Stimulated activated CD4-positive, alpha-beta T cell treated with anti-CD3 and anti-CD28 coated beads, Interleukin-1b, Interleukin-23, amount 100 ng/mL, for 1 hour (primary cell): Measurements from ENCODE around the gene PIP5K1B.

Experiments used
- DNase-seq, 2 donors: peaks; one replicate each; pipeline ENCODE4 v3.0.0-alpha.2; 2020; ENCODE audit warnings: low read depth in 2 of 2

The PIP5K1B gene

GRCh38 chr9:68953771-68954170 lies 248.7 kb downstream of the PIP5K1B start:
- no peak for DNase-seq

- DNase-seq: no peak
Observed at GRCh38 chr9:68955330-68955729, 250.3 kb downstream of the PIP5K1B start.

GRCh38 chr9:68957479-68957878 lies 252.4 kb downstream of the PIP5K1B start:
- DNase-seq: no peak

GRCh38 chr9:68961587-68961986 lies 256.5 kb downstream of the PIP5K1B start:
- no peak for DNase-seq

- DNase-seq: no peak
Observed at GRCh38 chr9:68963416-68963815, 258.4 kb downstream of the PIP5K1B start.

- no peak for DNase-seq
Observed at GRCh38 chr9:68964102-68964541, 259.1 kb downstream of the PIP5K1B start.

- DNase-seq: no peak
Observed at GRCh38 chr9:68964765-68965164, 259.7 kb downstream of the PIP5K1B start.

GRCh38 chr9:68966496-68966944 lies 261.5 kb downstream of the PIP5K1B start:
- no peak for DNase-seq

- no peak for DNase-seq
Observed at GRCh38 chr9:68967800-68968199, 262.8 kb downstream of the PIP5K1B start.

- no peak for DNase-seq
Observed at GRCh38 chr9:68969538-68969937, 264.5 kb downstream of the PIP5K1B start.

GRCh38 chr9:68970151-68970550 lies 265.1 kb downstream of the PIP5K1B start:
- DNase-seq: no peak

- no peak for DNase-seq
Observed at GRCh38 chr9:68973619-68974018, 268.6 kb downstream of the PIP5K1B start.

GRCh38 chr9:68974431-68974830 lies 269.4 kb downstream of the PIP5K1B start:
- no peak for DNase-seq

- DNase-seq: no peak
Observed at GRCh38 chr9:68974901-68975300, 269.9 kb downstream of the PIP5K1B start.

GRCh38 chr9:68975365-68976043 lies 270.5 kb downstream of the PIP5K1B start:
- DNase-seq: no peak

GRCh38 chr9:68978066-68978465 lies 273.0 kb downstream of the PIP5K1B start:
- no peak for DNase-seq

- no peak for DNase-seq
Observed at GRCh38 chr9:68978501-68978900, 273.5 kb downstream of the PIP5K1B start.

GRCh38 chr9:68979538-68980314 lies 274.7 kb downstream of the PIP5K1B start:
- DNase-seq: no peak

- DNase-seq: no peak
Observed at GRCh38 chr9:68980341-68980914, 275.4 kb downstream of the PIP5K1B start.

- DNase-seq: no peak
Observed at GRCh38 chr9:68981789-68982188, 276.7 kb downstream of the PIP5K1B start.

- no peak for DNase-seq
Observed at GRCh38 chr9:68983008-68983411, 278.0 kb downstream of the PIP5K1B start.

- DNase-seq: no peak
Observed at GRCh38 chr9:68983522-68984424, 278.7 kb downstream of the PIP5K1B start.
